Left forelimb (tissue), 1 donor: Measurements from ENCODE around the gene CEP76.
"Not testable (repeated sequence)": the region's sequence is repeated elsewhere in the genome, so short reads cannot be mapped to it uniquely, and the experiment has no call there.

Experiments used
- DNase-seq: peaks from one replicate; pipeline ENCODE4 v3.0.0-alpha.2; 2018; ENCODE audit warnings: low spot score

The CEP76 gene

DNA sequence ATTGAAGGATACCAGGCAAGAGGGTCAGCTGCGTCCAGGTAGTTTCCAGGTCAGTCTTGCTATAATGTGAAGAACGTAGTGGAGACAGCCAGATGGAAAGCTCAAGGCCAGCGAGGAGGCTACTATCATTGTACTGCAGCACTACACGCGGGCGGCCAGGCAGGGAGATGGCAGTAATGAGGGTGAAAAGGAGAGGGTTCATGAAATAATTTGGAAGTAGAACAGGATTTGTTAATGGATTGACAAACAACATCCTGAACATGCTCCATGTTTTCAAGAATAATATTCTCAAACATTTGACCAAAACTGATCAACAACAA, 61.7 kb downstream of the CEP76 start:
- DNase-seq, result no peak

GRCh38 chr18:12639990-12640880, 62.3 kb downstream of the CEP76 start:
- no peak for DNase-seq

DNA sequence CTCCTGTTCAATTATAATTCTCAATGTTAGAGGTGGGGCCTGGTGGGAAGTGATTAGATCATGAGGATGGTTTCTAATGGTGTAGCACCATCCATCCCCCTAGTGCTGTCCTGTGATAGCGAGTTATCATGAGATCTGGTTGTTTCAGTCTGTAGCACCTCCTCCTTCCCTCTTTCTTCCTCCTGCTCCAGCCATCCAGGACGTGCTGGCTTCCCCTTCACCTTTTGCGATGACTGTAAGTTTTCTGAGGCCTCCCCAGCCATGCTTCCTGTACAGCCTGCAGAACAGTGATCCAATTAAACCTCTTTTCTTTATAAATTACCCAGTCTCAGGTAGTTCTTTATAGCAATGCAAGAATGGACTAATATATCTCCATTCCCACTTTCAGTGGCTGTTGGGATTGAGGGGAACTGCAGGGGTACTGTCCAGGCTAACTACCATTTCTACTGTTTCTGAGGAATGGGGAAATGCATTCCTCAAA, 63.8 kb downstream of the CEP76 start:
- no peak for DNase-seq

DNA sequence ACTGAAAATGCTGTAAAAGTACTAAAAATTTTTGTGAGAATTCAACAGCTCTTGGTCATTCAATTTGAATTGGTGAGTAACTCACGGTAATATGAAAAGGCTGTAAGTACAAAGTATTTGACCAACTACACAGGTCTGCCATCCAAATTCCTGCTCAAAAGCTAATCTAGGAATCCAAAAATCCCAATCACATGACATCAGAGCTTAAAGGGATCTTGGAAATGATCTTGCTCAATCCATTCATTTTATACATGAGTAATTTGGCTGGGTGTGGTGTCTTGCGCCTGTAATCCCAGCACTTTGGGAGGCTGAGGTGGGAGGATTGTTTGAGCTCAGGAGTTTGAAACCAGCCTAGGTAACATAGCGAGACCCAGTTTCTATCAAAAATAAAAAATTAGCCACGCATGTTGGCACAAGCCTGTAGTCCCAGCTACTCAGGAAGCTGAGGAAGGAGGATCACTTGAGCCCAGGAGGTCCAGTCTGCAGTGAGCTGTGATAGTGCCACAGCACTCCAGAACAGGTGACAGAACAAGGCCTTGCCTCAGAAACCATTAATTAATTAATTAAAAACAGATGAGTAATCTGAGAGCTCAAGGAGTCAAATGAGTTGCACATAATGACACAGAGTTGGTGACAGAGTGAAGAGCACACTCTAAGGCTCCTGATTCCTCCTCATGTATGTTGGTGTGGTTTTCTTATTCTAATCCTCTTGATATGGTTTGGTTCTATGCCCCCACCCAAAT, 64.5 kb downstream of the CEP76 start:
- no peak for DNase-seq

GRCh38 chr18:12637393-12637792, 65.1 kb downstream of the CEP76 start:
- DNase-seq, result no peak

GRCh38 chr18:12631831-12632477, 70.6 kb downstream of the CEP76 start:
- DNase-seq, result no peak

- DNase-seq, result no peak
Observed at GRCh38 chr18:12630136-12630535, 72.4 kb downstream of the CEP76 start.

- DNase-seq, result no peak
Observed at GRCh38 chr18:12628706-12629702, 73.5 kb downstream of the CEP76 start.

GRCh38 chr18:12627199-12627598, 75.3 kb downstream of the CEP76 start:
- DNase-seq, result not testable (repeated sequence)

GRCh38 chr18:12625241-12625640, 77.3 kb downstream of the CEP76 start:
- no peak for DNase-seq
